H1 (cell line): Measurements from ENCODE around the gene ZNF592. TPM values are rescaled to one million over a fixed set of nuclear protein-coding genes. Genes with fewer than 3 reads are reported as not detected.

Experiments
- ATF2 ChIP-seq: IDR thresholded peaks from 2 replicates; pipeline ENCODE4 v1.6.1; 2012; ENCODE audit warnings: low read length, inconsistent platforms
- GABPA ChIP-seq: IDR thresholded peaks from 2 replicates; pipeline ENCODE4 v1.6.1; 2011; ENCODE audit warnings: mild to moderate bottlenecking, low read length, moderate library complexity, borderline replicate concordance; ENCODE audit not compliant: insufficient read depth
- GTF2F1 ChIP-seq: IDR thresholded peaks from 2 replicates; pipeline ENCODE4 v1.6.1; 2012; ENCODE audit warnings: low read depth, low read length, improper control_type of control experiment, borderline replicate concordance
- JUN ChIP-seq: IDR thresholded peaks from 2 replicates; pipeline ENCODE4 v1.6.1; 2011; ENCODE audit warnings: low read depth, mild to moderate bottlenecking, improper control_type of control experiment, low read length
- SIRT6 ChIP-seq: IDR thresholded peaks from one replicate; pipeline ENCODE4 v1.7.1; 2012; ENCODE audit warnings: low read length, inconsistent platforms
- SP1 ChIP-seq: IDR thresholded peaks from 2 replicates; pipeline ENCODE4 v1.6.1; 2011; ENCODE audit warnings: low read depth, low read length
- polyA plus RNA-seq, 7 experiments: library from polyadenylated mRNA; depleted of rRNA in 3 of 7; stranded (reverse) in 5 of 7; unstranded in 2 of 7; fragments of >200 nt in 5 of 7; fragments of 200-250 nt in 2 of 7; gene quantifications; 1 replicate in 5 of 7; 2 replicates in 1 of 7; 4 replicates in 1 of 7; pipeline versions ENCODE4 v1.2.1 to v1.2.3, GENCODE V29; 2011 to 2013; ENCODE audit warnings: missing spikeins in 2 of 7, mixed read lengths in 2 of 7
- total RNA-seq: library from RNA; stranded (reverse); fragmentation: NEBNext Ultra II Directional; extraction: Animal tissue kit (Norgen Biotek cat#: 25700); gene quantifications from 2 replicates; pipeline ENCODE4 v1.2.1, GENCODE V29; 2021

ZNF592 gene
- total and polyA plus RNA-seq, 2 of the 8 experiments (the other 6 are each of a cell fraction or from before 2014, with no cell fraction given), result 14.2 to 33.0 TPM

GRCh38 chr15:84740691-84741090 lies 7.7 kb upstream of the ZNF592 start (continued):
- TF ChIP-seq ATF2 (no peak), GABPA (no peak), JUN (no peak), GTF2F1 (no peak), SIRT6 (no peak), SP1 (no peak)
